Tibial nerve (tissue), 3 donors: ENCODE results near the gene NAMPT.

ENCODE experiments used
- POLR2A ChIP-seq, 2 donors: fragments of 450-650 bp; IDR thresholded peaks; one replicate each; pipeline ENCODE4 v1.6.1; 2017; ENCODE audit warnings: antibody characterized with exemption in 2 of 2, mild to moderate bottlenecking in 2 of 2, moderate library complexity in 2 of 2
- TF ChIP-seq, protein P1 (sequence below), 5 experiments: fragments of 200-600 bp in 3 of 5; fragments of 450-650 bp in 2 of 5; sonication (generic) in 3 of 5; IDR thresholded peaks; one replicate each; pipeline ENCODE4 v1.5.1; 2016 to 2019; ENCODE audit warnings: antibody characterized with exemption in 5 of 5, mild to moderate bottlenecking in 3 of 5, moderate library complexity in 2 of 5

DNA sequence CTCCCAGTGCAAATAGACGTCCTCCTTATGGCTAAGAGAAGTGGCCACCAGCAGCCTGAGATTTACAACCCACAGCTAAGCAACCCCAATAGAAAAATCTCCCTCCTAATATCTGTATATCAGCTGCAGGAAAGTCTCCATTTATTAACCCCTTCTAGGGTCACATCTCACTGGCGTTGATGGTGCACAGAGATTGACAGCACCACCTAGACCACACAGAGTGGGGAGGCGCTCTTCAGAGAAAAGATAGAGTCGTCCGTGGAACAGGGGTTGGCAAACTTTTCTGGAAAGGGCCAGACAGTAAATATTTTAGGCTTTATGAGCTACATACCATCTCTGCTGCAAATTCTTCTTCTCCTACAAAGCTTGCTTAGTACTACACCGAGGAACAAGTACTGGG, 60.0 kb downstream of the NAMPT start:
- TF ChIP-seq, protein P1, sequence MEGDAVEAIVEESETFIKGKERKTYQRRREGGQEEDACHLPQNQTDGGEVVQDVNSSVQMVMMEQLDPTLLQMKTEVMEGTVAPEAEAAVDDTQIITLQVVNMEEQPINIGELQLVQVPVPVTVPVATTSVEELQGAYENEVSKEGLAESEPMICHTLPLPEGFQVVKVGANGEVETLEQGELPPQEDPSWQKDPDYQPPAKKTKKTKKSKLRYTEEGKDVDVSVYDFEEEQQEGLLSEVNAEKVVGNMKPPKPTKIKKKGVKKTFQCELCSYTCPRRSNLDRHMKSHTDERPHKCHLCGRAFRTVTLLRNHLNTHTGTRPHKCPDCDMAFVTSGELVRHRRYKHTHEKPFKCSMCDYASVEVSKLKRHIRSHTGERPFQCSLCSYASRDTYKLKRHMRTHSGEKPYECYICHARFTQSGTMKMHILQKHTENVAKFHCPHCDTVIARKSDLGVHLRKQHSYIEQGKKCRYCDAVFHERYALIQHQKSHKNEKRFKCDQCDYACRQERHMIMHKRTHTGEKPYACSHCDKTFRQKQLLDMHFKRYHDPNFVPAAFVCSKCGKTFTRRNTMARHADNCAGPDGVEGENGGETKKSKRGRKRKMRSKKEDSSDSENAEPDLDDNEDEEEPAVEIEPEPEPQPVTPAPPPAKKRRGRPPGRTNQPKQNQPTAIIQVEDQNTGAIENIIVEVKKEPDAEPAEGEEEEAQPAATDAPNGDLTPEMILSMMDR (IDR thresholded peaks at IDR 0.05) = no peak
- no peak for TF ChIP-seq POLR2A (IDR thresholded peaks at IDR 0.05)
